ENCODE results near the gene GID8. TPM values are rescaled to one million over a fixed set of nuclear protein-coding genes. Genes with fewer than 3 reads are reported as not detected.

The GID8 gene
- total RNA-seq, 4 donors from 2014 or later: 16.4 to 48.6 (median 40.0) TPM

- H3K27me3 ChIP-seq: peaks cover 0 to 6% of the 10 kb centered on the region in 2 donors
- no peaks in the 10 kb centered on the region for H3K4me1 ChIP-seq
- H3K27ac ChIP-seq: no peak overlapping the region
- TF ChIP-seq CTCF (IDR thresholded peaks at IDR 0.05) (no peak), POLR2A (IDR thresholded peaks at IDR 0.05) (no peak)
- intact Hi-C loops (cut with DNase I; ENCODE audit: low total_unique reads): no loop called here
- H3K4me3 ChIP-seq: no peak overlapping the region
- no peaks in the 10 kb centered on the region for H3K9me3 ChIP-seq
- no peak for DNase-seq
- no peaks in the 10 kb centered on the region for H3K36me3 ChIP-seq
Observed at GRCh38 chr20:62966212-62967148, 28.5 kb downstream of the GID8 start.

- DNase-seq: no peak
- H3K36me3 ChIP-seq: no peaks in the 10 kb centered on the region
- peaks cover 0 to 6% of the 10 kb centered on the region in 2 donors for H3K27me3 ChIP-seq
- no peak for TF ChIP-seq CTCF (IDR thresholded peaks at IDR 0.05)
- H3K9me3 ChIP-seq: no peaks in the 10 kb centered on the region
- intact Hi-C loops (cut with DNase I; ENCODE audit: low total_unique reads): no loop called here
- H3K4me3 ChIP-seq: no peak overlapping the region
- no peaks in the 10 kb centered on the region for H3K4me1 ChIP-seq
- no peak overlapping the region for H3K27ac ChIP-seq
Observed at GRCh38 chr20:62967149-62967501, 29.2 kb downstream of the GID8 start.

- no peaks in the 10 kb centered on the region for H3K4me1 ChIP-seq
Observed at GRCh38 chr20:62967628-62968351, 29.8 kb downstream of the GID8 start.

GRCh38 chr20:62968378-62969178 lies 30.6 kb downstream of the GID8 start:
- DNase-seq: no peak
- Histone ChIP-seq H3K27me3 (peaks cover 4 to 16% of the 10 kb centered on the region in 2 donors), H3K4me1 (no peaks in the 10 kb centered on the region), H3K36me3 (no peaks in the 10 kb centered on the region), H3K27ac (no peak overlapping the region), H3K4me3 (no peak overlapping the region), H3K9me3 (no peaks in the 10 kb centered on the region)
- intact Hi-C loops (cut with DNase I; ENCODE audit: low total_unique reads): no loop called here
- TF ChIP-seq CTCF (IDR thresholded peaks at IDR 0.05): no peak

More at GRCh38 chr20:62967628-62968351, 29.8 kb downstream of the GID8 start:
- no peak overlapping the region for H3K4me3 ChIP-seq
- no peaks in the 10 kb centered on the region for H3K36me3 ChIP-seq
- H3K9me3 ChIP-seq: no peaks in the 10 kb centered on the region
- no peak for TF ChIP-seq POLR2A (IDR thresholded peaks at IDR 0.05)
- TF ChIP-seq CTCF (IDR thresholded peaks at IDR 0.05): no peak
- intact Hi-C loops (cut with DNase I; ENCODE audit: low total_unique reads): no loop called here
- peaks cover 2 to 8% of the 10 kb centered on the region in 2 donors for H3K27me3 ChIP-seq
- H3K27ac ChIP-seq: no peak overlapping the region
- no peak for DNase-seq

All from uterus (tissue), 4 donors.